NCI-H748 (cell line): ENCODE measurements around the gene VPREB3.
A peak's percentile ranks its signal among the peaks of the same experiment; 100 is the strongest.

ENCODE experiments used
- DNase-seq: peaks from one replicate; lab custom pipeline; 2025; ENCODE audit not compliant: unreplicated experiment; lab: John Stamatoyannopoulos, UW

Gene VPREB3

GRCh38 chr22:23767673-23768548 is 13.7 kb upstream of the VPREB3 start, which contains the start of gene CHCHD10:
CHCHD10 (minus strand) TSS chr22:23767972; CDS start chr22:23767874, 98 bp downstream.
- DNase-seq, result peak; percentile 77

- no peak for DNase-seq
Observed at GRCh38 chr22:23767303-23767672, 13.1 kb upstream of the VPREB3 start.

GRCh38 chr22:23764899-23765881 is 11.0 kb upstream of the VPREB3 start:
- no peak for DNase-seq

GRCh38 chr22:23763954-23764353 is 9.7 kb upstream of the VPREB3 start:
- DNase-seq, result no peak

GRCh38 chr22:23763579-23763945 is 9.3 kb upstream of the VPREB3 start:
- DNase-seq, result no peak

GRCh38 chr22:23762842-23763578 is 8.8 kb upstream of the VPREB3 start, which contains the start of gene C22orf15:
C22orf15 (plus strand) TSS chr22:23762990; CDS start chr22:23763307, 317 bp downstream.
- no peak for DNase-seq

- no peak for DNase-seq
Observed at GRCh38 chr22:23760056-23760455, 5.8 kb upstream of the VPREB3 start.

- DNase-seq, result no peak
Observed at GRCh38 chr22:23759566-23759965, 5.3 kb upstream of the VPREB3 start.

GRCh38 chr22:23756891-23757290 is 2.7 kb upstream of the VPREB3 start:
- DNase-seq, result no peak

GRCh38 chr22:23755711-23756110 is 1.5 kb upstream of the VPREB3 start:
- no peak for DNase-seq

- DNase-seq, result no peak
Observed at GRCh38 chr22:23754980-23755636, 883 bp upstream of the VPREB3 start.

- DNase-seq, result no peak
Observed at GRCh38 chr22:23753385-23753784, 840 bp downstream of the VPREB3 start.

GRCh38 chr22:23752750-23753149 is 1.5 kb downstream of the VPREB3 start:
- no peak for DNase-seq

- DNase-seq, result no peak
Observed at GRCh38 chr22:23752090-23752691, 2.0 kb downstream of the VPREB3 start.

- DNase-seq, result peak; percentile 43
Observed at GRCh38 chr22:23751441-23751996, 2.7 kb downstream of the VPREB3 start.

- DNase-seq, result peak; percentile 89
Observed at GRCh38 chr22:23750714-23751440, 3.3 kb downstream of the VPREB3 start, which contains the start of gene ZNF70. ZNF70 (minus strand) TSS chr22:23751112; CDS start chr22:23745140, 5,972 bp downstream.

GRCh38 chr22:23750367-23750713 is 3.9 kb downstream of the VPREB3 start:
- no peak for DNase-seq

- no peak for DNase-seq
Observed at GRCh38 chr22:23749841-23750301, 4.4 kb downstream of the VPREB3 start.

- DNase-seq, result no peak
Observed at GRCh38 chr22:23745791-23746190, 8.4 kb downstream of the VPREB3 start.
